Neuronal stem cell (in vitro differentiated cells): ENCODE data around the gene PRPF8.
A peak's percentile ranks its signal among the peaks of the same experiment; 100 is the strongest.

Experiments used
- DNase-seq: peaks from one replicate; pipeline ENCODE4 v3.0.0-alpha.2; 2013; ENCODE audit warnings: low spot score
- H2AFZ ChIP-seq: one replicate; pipeline ENCODE4 v1.6.1; 2013; ENCODE audit warnings: mild to moderate bottlenecking, low read length, inconsistent platforms
- H2AK5ac ChIP-seq: 2 replicates; pipeline ENCODE4 v1.6.1; 2013; ENCODE audit warnings: low read depth, mild to moderate bottlenecking, inconsistent platforms, low read length, moderate library complexity, mixed read lengths
- H2BK120ac ChIP-seq: 2 replicates; pipeline ENCODE4 v1.6.1; 2013; ENCODE audit warnings: low read depth, mild to moderate bottlenecking, inconsistent platforms, low read length, moderate library complexity, mixed read lengths
- H2BK12ac ChIP-seq: one replicate; pipeline ENCODE4 v1.6.1; 2013; ENCODE audit warnings: low read length, inconsistent platforms
- H2BK15ac ChIP-seq: 2 replicates; pipeline ENCODE4 v1.6.1; 2013; ENCODE audit warnings: mild to moderate bottlenecking, low read length, inconsistent platforms, mixed read lengths
- H2BK5ac ChIP-seq: one replicate; pipeline ENCODE4 v1.6.1; 2013; ENCODE audit warnings: inconsistent platforms, mild to moderate bottlenecking, low read length, moderate library complexity
- H3K14ac ChIP-seq: one replicate; pipeline ENCODE4 v1.6.1; 2013; ENCODE audit warnings: low read length, inconsistent platforms
- H3K18ac ChIP-seq: 2 replicates; pipeline ENCODE4 v1.6.1; 2013; ENCODE audit warnings: low read length, inconsistent platforms
- H3K23ac ChIP-seq: 2 replicates; pipeline ENCODE4 v1.6.1; 2013; ENCODE audit warnings: low read depth, mild to moderate bottlenecking, mixed read lengths, low read length, inconsistent platforms; ENCODE audit not compliant: poor library complexity
- H3K27ac ChIP-seq: replicated peaks from 3 replicates; pipeline ENCODE4 v1.5.1; 2013; ENCODE audit warnings: low read length, inconsistent platforms
- H3K27me3 ChIP-seq, 3 experiments: 2 replicates each; pipeline ENCODE4 v1.6.1; 2013; ENCODE audit warnings: low read length in 3 of 3, mild to moderate bottlenecking in 2 of 3, inconsistent platforms in 1 of 3, low read depth in 1 of 3, mixed read lengths in 1 of 3, moderate library complexity in 1 of 3; ENCODE audit not compliant: control insufficient read depth in 3 of 3, insufficient read depth in 3 of 3
- H3K36me3 ChIP-seq, 2 donors: replicated peaks in 1 of 2; 2 replicates each; pipeline ENCODE4 v1.6.1; 2013; ENCODE audit warnings: low read length in 2 of 2; ENCODE audit not compliant: control insufficient read depth in 2 of 2, insufficient read depth in 2 of 2
- H3K4ac ChIP-seq: 2 replicates; pipeline ENCODE4 v1.6.1; 2013; ENCODE audit warnings: inconsistent platforms, mild to moderate bottlenecking, low read length, moderate library complexity
- H3K4me1 ChIP-seq, 2 donors: 1 replicate in 1 of 2; 2 replicates in 1 of 2; pipeline ENCODE4 v1.6.1; 2013; ENCODE audit warnings: low read length in 2 of 2, low read depth in 1 of 2; ENCODE audit not compliant: control insufficient read depth in 2 of 2, insufficient read depth in 1 of 2
- H3K4me2 ChIP-seq: one replicate; pipeline ENCODE4 v1.6.1; 2013; ENCODE audit warnings: mild to moderate bottlenecking, low read length, inconsistent platforms; ENCODE audit not compliant: insufficient read depth, poor library complexity, severe bottlenecking
- H3K4me3 ChIP-seq, 2 donors: 2 replicates each; pipeline ENCODE4 v1.5.1; 2013; ENCODE audit warnings: low read length in 2 of 2, mild to moderate bottlenecking in 2 of 2, inconsistent platforms in 1 of 2, moderate library complexity in 1 of 2
- H3K79me1 ChIP-seq: one replicate; pipeline ENCODE4 v1.6.1; 2013; ENCODE audit warnings: low read depth, mild to moderate bottlenecking, inconsistent platforms, low read length, moderate library complexity
- H3K9ac ChIP-seq: one replicate; pipeline ENCODE4 v1.6.1; 2013; ENCODE audit warnings: mild to moderate bottlenecking, low read depth, low read length, inconsistent platforms; ENCODE audit not compliant: poor library complexity
- H3K9me3 ChIP-seq, 2 donors: replicated peaks in 1 of 2; 2 replicates each; pipeline versions ENCODE3 to v1.6.1; 2013; ENCODE audit warnings: low read length in 2 of 2, mild to moderate bottlenecking in 2 of 2, inconsistent platforms in 1 of 2, low read depth in 1 of 2, mixed read lengths in 1 of 2, moderate library complexity in 1 of 2; ENCODE audit not compliant: control insufficient read depth in 2 of 2, insufficient read depth in 1 of 2
- H4K8ac ChIP-seq: one replicate; pipeline ENCODE4 v1.6.1; 2013; ENCODE audit warnings: low read depth, mild to moderate bottlenecking, inconsistent platforms, low read length, moderate library complexity
- H4K91ac ChIP-seq: one replicate; pipeline ENCODE4 v1.6.1; 2013; ENCODE audit warnings: low read length, low read depth, mild to moderate bottlenecking, inconsistent platforms; ENCODE audit not compliant: poor library complexity
- WGBS, 2 donors: extraction: QIAGEN DNeasy Blood & Tissue Kit; methylation state at CpG; one replicate each; pipeline ENCODE4 v1.1.7; 2013; ENCODE audit warnings: missing lambda C conversion rate in 2 of 2, mixed read lengths in 1 of 2; ENCODE audit not compliant: insufficient read length in 2 of 2, insufficient replicate concordance in 1 of 2; ENCODE audit errors: extremely low coverage in 2 of 2; 5-methylcytosine and 5-hydroxymethylcytosine counted together

Gene PRPF8

GRCh38 chr17:1629504-1630310, 55.0 kb downstream of the PRPF8 start:
- Histone ChIP-seq H3K9me3 (no peaks in the 10 kb centered on the region), H2BK120ac (peak overlapping the region; percentile 98), H2AK5ac (peak overlapping the region; percentile 99), H3K36me3 (peaks cover 0 to 27% of the 10 kb centered on the region in 2 donors), H3K9ac (peak overlapping the region; percentile 96), H3K79me1 (no peaks in the 10 kb centered on the region), H4K8ac (peak overlapping the region; percentile 89), H2BK5ac (peak overlapping the region; percentile 91), H4K91ac (peak overlapping the region; percentile 96), H3K23ac (peak overlapping the region; percentile 92), H3K14ac (peak overlapping the region; percentile 72), H2BK12ac (peak overlapping the region; percentile 30), H3K27ac (peak overlapping the region; percentile 91), H2AFZ (peak overlapping the region; percentile 82), H3K27me3 (peaks cover 0 to 11% (median 0%) of the 10 kb centered on the region in 3 experiments), H3K4me2 (peak overlapping the region; percentile 96), H3K4me1 (peaks cover 11 to 27% of the 10 kb centered on the region in 2 donors), H2BK15ac (peak overlapping the region; percentile 74), H3K18ac (peak overlapping the region; percentile 98), H3K4me3 (peak overlapping the region; percentile 88 to 100), H3K4ac (peak overlapping the region; percentile 79)
- DNase-seq = no peak
- WGBS, 2 donors = no CpG with 5 or more reads among the region's 45 CpGs

- H3K14ac ChIP-seq = peak overlapping the region; percentile 72
- H3K4me2 ChIP-seq = peak overlapping the region; percentile 96
- H3K36me3 ChIP-seq = peaks cover 0 to 34% of the 10 kb centered on the region in 2 donors
- H3K18ac ChIP-seq = peak overlapping the region; percentile 98
- H3K23ac ChIP-seq = peak overlapping the region; percentile 92
- H4K91ac ChIP-seq = peak overlapping the region; percentile 96
- DNase-seq = no peak
- peak overlapping the region; percentile 96 for H3K9ac ChIP-seq
- H4K8ac ChIP-seq = peak overlapping the region; percentile 49
- H2BK12ac ChIP-seq = no peak overlapping the region
- H3K27ac ChIP-seq = peak overlapping the region; percentile 91
- no CpG with 5 or more reads among the region's 77 CpGs for whole genome bisulfite sequencing, 2 donors
- peak overlapping the region; percentile 98 for H2BK120ac ChIP-seq
- peak overlapping the region; percentile 79 for H3K4ac ChIP-seq
- no peaks in the 10 kb centered on the region for H3K9me3 ChIP-seq
- peak overlapping the region; percentile 74 for H2BK15ac ChIP-seq
- H3K27me3 ChIP-seq = peaks cover 0 to 11% (median 0%) of the 10 kb centered on the region in 3 experiments
- H3K79me1 ChIP-seq = no peaks in the 10 kb centered on the region
- peak overlapping the region; percentile 99 for H2AK5ac ChIP-seq
- H2BK5ac ChIP-seq = peak overlapping the region; percentile 91
- H3K4me1 ChIP-seq = peaks cover 11 to 27% of the 10 kb centered on the region in 2 donors
- peak overlapping the region; percentile 91 for H2AFZ ChIP-seq
- H3K4me3 ChIP-seq = peak overlapping the region; percentile 88 to 100
These were observed 55.7 kb downstream of the PRPF8 start for GRCh38 chr17:1628856-1629503.

DNA sequence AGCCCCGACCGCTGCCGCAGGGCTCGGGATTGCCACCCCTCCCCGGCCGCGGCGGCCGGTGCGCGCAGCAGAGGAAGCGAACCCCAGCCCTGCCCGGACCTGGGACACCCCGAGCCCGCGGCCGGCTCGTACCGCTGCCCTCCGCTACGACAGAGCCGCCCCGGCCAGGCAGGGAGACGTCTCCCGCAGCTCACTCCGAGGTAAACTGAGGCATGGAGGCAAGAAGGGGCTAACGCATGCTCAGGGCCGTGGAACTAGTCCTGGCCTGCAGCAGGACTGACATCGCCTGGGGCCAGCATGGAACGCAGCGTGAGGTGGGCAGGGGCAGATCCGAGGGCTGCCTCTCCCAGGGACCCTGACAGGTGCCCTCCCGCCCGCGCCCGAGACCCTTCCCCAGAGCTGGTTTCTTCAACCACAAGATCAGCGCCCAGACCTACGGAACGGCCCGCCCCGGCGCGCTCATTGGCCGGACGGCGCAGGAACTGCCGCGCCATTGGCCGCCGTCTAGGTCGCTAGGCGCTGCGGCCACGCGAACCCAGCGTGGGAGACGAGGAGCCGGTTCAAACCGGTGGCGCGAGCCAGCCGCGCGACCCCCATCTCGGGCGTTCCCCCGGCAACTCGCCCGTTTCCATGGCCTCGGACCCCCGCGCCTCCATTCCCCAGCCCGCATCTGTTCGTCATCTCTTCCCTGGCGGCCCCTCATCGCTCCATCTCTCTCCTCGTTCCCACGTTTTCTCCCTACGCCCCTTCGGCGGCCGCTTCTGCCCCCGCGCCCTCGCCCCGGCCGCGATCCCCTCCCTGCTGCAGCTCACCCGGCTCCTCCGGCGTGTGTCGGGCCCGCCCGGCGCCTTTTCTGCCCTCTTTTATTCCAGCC, 56.4 kb downstream of the PRPF8 start, which contains the start of gene SLC43A2:
Gene SLC43A2, minus strand, starts transcription at position 853 of the 874 bp plus-strand sequence. CDS start 960 bp downstream, outside the sequence.
- Histone ChIP-seq H3K9ac (peak within 1 kb of the TSS; percentile 99), H3K36me3 (peaks cover 0 to 40% of the 10 kb centered on the region in 2 donors), H4K91ac (peak within 1 kb of the TSS; percentile 96), H2BK120ac (peak within 1 kb of the TSS; percentile 98), H2BK12ac (peak within 1 kb of the TSS; percentile 30), H3K9me3 (no peaks in the 10 kb centered on the region), H3K4ac (peak within 1 kb of the TSS; percentile 79), H3K79me1 (no peaks in the 10 kb centered on the region), H2AK5ac (peak within 1 kb of the TSS; percentile 99), H3K27me3 (peaks cover 0 to 11% (median 0%) of the 10 kb centered on the region in 3 experiments), H3K4me2 (peak within 1 kb of the TSS; percentile 96), H2AFZ (peak within 1 kb of the TSS; percentile 91), H2BK5ac (peak within 1 kb of the TSS; percentile 91), H2BK15ac (peak within 1 kb of the TSS; percentile 98), H3K23ac (peak within 1 kb of the TSS; percentile 98), H3K27ac (peak within 1 kb of the TSS; percentile 91), H4K8ac (peak within 1 kb of the TSS; percentile 89), H3K14ac (peak within 1 kb of the TSS; percentile 100), H3K18ac (peak within 1 kb of the TSS; percentile 99), H3K4me1 (peaks cover 11 to 27% of the 10 kb centered on the region in 2 donors), H3K4me3 (peak within 1 kb of the TSS; percentile 92 to 100)
- no CpG with 5 or more reads among the region's 95 CpGs for WGBS, 2 donors
- peak; percentile 98 for DNase-seq
